ENCODE results near the gene ABCB11. TPM values are rescaled to one million over a fixed set of nuclear protein-coding genes. Genes with fewer than 3 reads are reported as not detected.

The ABCB11 gene
- total RNA-seq, 1 donor from 2014 or later = not detected

GRCh38 chr2:169049142-169049541, 18.0 kb upstream of the ABCB11 start:
- no peaks in the 10 kb centered on the region for H3K36me3 Mint-ChIP-seq (ENCODE audit: unreplicated experiment)
- H3K4me3 Mint-ChIP-seq (ENCODE audit: unreplicated experiment) = no peak overlapping the region
- no peak for DNase-seq (ENCODE audit: extremely low spot score, unreplicated experiment)
- no peak overlapping the region for H3K27ac Mint-ChIP-seq (ENCODE audit: unreplicated experiment)
- H3K27me3 Mint-ChIP-seq (ENCODE audit: unreplicated experiment) = no peaks in the 10 kb centered on the region
- peaks cover 3% of the 10 kb centered on the region for H3K4me1 Mint-ChIP-seq (ENCODE audit: unreplicated experiment)
- peaks cover 7% of the 10 kb centered on the region for H3K9me3 Mint-ChIP-seq (ENCODE audit: unreplicated experiment)
- TF ChIP-seq CTCF (IDR thresholded peaks at IDR 0.05) = no peak

DNA sequence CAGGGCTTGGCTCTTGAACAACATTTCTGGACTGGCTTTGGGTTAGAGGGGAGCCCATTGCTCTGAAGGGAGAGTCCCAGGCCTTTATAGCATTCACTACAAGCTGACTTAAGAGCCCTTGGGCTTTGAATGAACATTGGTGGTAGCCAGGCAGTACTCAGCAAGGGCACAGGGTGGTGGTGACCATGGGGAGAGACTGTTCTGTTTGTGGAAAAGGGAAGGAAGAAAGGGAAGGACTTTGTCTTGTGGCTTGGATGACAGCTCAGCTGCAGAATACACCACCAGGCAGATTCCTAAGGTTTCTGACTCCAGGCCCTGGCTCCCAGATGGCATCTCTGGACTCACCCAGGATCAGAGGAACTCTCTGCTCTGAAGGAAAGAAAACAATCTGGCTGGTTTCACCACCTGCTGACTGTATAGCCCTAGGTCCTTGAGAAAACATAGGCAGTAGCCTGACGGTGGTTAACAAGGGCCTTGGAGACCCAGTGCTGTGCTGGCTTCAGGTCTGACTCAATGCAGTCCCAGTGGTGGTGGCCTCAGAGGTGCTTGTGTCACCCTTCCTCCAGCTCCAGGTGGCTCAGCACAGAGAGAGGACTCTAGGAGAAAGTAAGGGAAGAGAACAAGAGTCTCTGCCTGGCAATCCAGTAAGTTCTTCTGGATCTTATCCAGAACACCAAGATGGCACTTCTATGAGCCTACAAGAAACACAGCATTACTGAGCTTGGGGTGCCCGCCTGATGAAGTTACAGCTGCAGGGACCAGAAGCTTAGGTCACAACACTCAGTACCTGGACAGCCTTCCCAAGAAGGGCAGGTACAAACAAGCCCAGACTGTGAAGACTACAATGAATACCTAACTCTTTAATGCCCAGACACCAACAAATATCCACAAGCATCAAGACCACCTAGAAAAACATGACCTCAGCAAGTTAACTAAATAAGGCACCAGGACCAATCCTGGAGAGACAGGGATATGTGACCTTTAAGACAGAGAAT, 16.4 kb upstream of the ABCB11 start:
- Mint-ChIP-seq H3K27me3 (ENCODE audit: unreplicated experiment) (no peaks in the 10 kb centered on the region), H3K27ac (ENCODE audit: unreplicated experiment) (no peak overlapping the region), H3K4me1 (ENCODE audit: unreplicated experiment) (peaks cover 3% of the 10 kb centered on the region), H3K36me3 (ENCODE audit: unreplicated experiment) (no peaks in the 10 kb centered on the region), H3K4me3 (ENCODE audit: unreplicated experiment) (no peak overlapping the region), H3K9me3 (ENCODE audit: unreplicated experiment) (peaks cover 13% of the 10 kb centered on the region)
- TF ChIP-seq CTCF (IDR thresholded peaks at IDR 0.05) = no peak
- DNase-seq (ENCODE audit: extremely low spot score, unreplicated experiment) = no peak

GRCh38 chr2:169046440-169047151, 15.5 kb upstream of the ABCB11 start:
- no peak for DNase-seq (ENCODE audit: extremely low spot score, unreplicated experiment)
- Mint-ChIP-seq H3K36me3 (ENCODE audit: unreplicated experiment) (no peaks in the 10 kb centered on the region), H3K27me3 (ENCODE audit: unreplicated experiment) (no peaks in the 10 kb centered on the region)

DNA sequence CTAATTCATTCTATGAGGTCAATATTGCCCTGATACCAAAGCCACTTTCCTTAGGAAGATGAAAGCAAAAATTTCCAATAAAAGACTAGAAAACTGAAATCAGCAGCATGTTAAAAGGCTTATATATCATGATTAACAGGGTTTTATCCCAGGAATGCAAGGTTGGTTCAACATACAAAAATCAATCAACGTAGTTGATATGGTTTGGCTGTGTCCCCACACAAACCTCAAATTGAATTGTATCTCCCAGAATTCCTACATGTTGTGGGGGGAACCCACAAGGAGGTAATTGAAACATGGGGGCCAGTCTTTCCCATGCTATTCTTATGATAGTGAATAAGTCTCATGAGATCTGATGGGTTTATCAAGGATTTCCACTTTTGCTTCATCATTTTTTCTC, 11.7 kb upstream of the ABCB11 start:
- DNase-seq (ENCODE audit: extremely low spot score, unreplicated experiment) = no peak
- Mint-ChIP-seq H3K36me3 (ENCODE audit: unreplicated experiment) (no peaks in the 10 kb centered on the region), H3K4me3 (ENCODE audit: unreplicated experiment) (no peak overlapping the region), H3K27ac (ENCODE audit: unreplicated experiment) (no peak overlapping the region), H3K27me3 (ENCODE audit: unreplicated experiment) (no peaks in the 10 kb centered on the region), H3K4me1 (ENCODE audit: unreplicated experiment) (peaks cover 7% of the 10 kb centered on the region), H3K9me3 (ENCODE audit: unreplicated experiment) (peaks cover 24% of the 10 kb centered on the region)
- TF ChIP-seq CTCF (IDR thresholded peaks at IDR 0.05) = no peak

More at GRCh38 chr2:169046440-169047151, 15.5 kb upstream of the ABCB11 start:
- TF ChIP-seq CTCF (IDR thresholded peaks at IDR 0.05) = no peak
- Mint-ChIP-seq H3K27ac (ENCODE audit: unreplicated experiment) (no peak overlapping the region), H3K9me3 (ENCODE audit: unreplicated experiment) (peaks cover 22% of the 10 kb centered on the region), H3K4me3 (ENCODE audit: unreplicated experiment) (no peak overlapping the region), H3K4me1 (ENCODE audit: unreplicated experiment) (peaks cover 3% of the 10 kb centered on the region)

- DNase-seq (ENCODE audit: extremely low spot score, unreplicated experiment) = no peak
- H3K4me3 Mint-ChIP-seq (ENCODE audit: unreplicated experiment) = no peak overlapping the region
- H3K27ac Mint-ChIP-seq (ENCODE audit: unreplicated experiment) = no peak overlapping the region
- no peak for TF ChIP-seq CTCF (IDR thresholded peaks at IDR 0.05)
- H3K36me3 Mint-ChIP-seq (ENCODE audit: unreplicated experiment) = no peaks in the 10 kb centered on the region
- peaks cover 28% of the 10 kb centered on the region for H3K9me3 Mint-ChIP-seq (ENCODE audit: unreplicated experiment)
- H3K4me1 Mint-ChIP-seq (ENCODE audit: unreplicated experiment) = peaks cover 4% of the 10 kb centered on the region
- H3K27me3 Mint-ChIP-seq (ENCODE audit: unreplicated experiment) = no peaks in the 10 kb centered on the region
Observed at GRCh38 chr2:169041594-169041993, 10.5 kb upstream of the ABCB11 start.

Measured in osteocyte (in vitro differentiated cells).